ENCODE measurements around the gene WDR93. TPM values are rescaled to one million over a fixed set of nuclear protein-coding genes. Genes with fewer than 3 reads are reported as not detected.
A peak's percentile ranks its signal among the peaks of the same experiment; 100 is the strongest.

The WDR93 gene
- polyA plus RNA-seq, 2 donors, result 0.02 TPM; not detected in 1

- Histone ChIP-seq H3K4me1 (ENCODE audit: control insufficient read depth in 2 of 2, insufficient read depth in 2 of 2, low read length in 1 of 2) (peaks cover 0 to 6% of the 10 kb centered on the region in 2 donors), H3K27me3 (ENCODE audit: control insufficient read depth in 1 of 2, insufficient read depth in 2 of 2, low read length in 2 of 2) (no peaks in the 10 kb centered on the region), H3K36me3 (ENCODE audit: control insufficient read depth in 2 of 2, insufficient read depth in 2 of 2, low read length in 1 of 2) (no peaks in the 10 kb centered on the region), H3K4me3 (ENCODE audit: low read depth in 1 of 2, low read length in 2 of 2) (no peak overlapping the region), H3K9me3 (ENCODE audit: control insufficient read depth in 2 of 2, insufficient read depth in 1 of 2, low read depth in 1 of 2, low read length in 1 of 2) (no peaks in the 10 kb centered on the region), H3K27ac (ENCODE audit: low read depth in 2 of 2, low read length in 1 of 2) (no peak overlapping the region)
- 93 to 94% methylated on average over 15 of the region's 15 CpGs for WGBS, 2 donors
These were observed 40.9 kb upstream of the WDR93 start for GRCh38 chr15:89649716-89650115.

- Histone ChIP-seq H3K4me1 (ENCODE audit: control insufficient read depth in 2 of 2, insufficient read depth in 2 of 2, low read length in 1 of 2) (peaks cover 3 to 10% of the 10 kb centered on the region in 2 donors), H3K9me3 (ENCODE audit: control insufficient read depth in 2 of 2, insufficient read depth in 1 of 2, low read depth in 1 of 2, low read length in 1 of 2) (no peaks in the 10 kb centered on the region), H3K36me3 (ENCODE audit: control insufficient read depth in 2 of 2, insufficient read depth in 2 of 2, low read length in 1 of 2) (no peaks in the 10 kb centered on the region), H3K27me3 (ENCODE audit: control insufficient read depth in 1 of 2, insufficient read depth in 2 of 2, low read length in 2 of 2) (peaks cover 0 to 2% of the 10 kb centered on the region in 2 donors), H3K27ac (ENCODE audit: low read depth in 2 of 2, low read length in 1 of 2) (no peak overlapping the region), H3K4me3 (ENCODE audit: low read depth in 1 of 2, low read length in 2 of 2) (no peak overlapping the region)
- WGBS, 2 donors, result 78 to 83% methylated on average over 7 of the region's 7 CpGs
These were observed 38.5 kb upstream of the WDR93 start for GRCh38 chr15:89652131-89652530.

DNA sequence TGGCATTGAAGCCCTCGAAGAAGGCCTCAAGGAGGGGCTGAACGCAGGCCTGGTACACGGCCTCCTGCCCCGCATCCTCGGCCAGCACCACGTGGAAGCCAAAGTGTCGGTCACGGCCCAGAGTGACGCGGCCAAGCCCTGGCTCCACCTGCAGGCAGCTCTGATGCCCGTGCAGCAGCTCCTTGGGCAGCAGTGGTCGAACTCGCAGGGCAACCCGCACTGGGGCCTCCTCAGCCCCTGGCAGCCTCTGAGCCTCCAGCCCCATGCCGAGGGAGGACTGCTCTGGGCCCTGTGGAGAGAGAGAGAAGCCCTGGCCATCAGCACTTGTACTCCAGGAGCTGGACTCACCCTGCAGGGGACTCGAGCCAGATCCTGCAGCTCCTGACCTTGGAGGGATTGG lies 37.9 kb upstream of the WDR93 start:
- Histone ChIP-seq H3K4me1 (ENCODE audit: control insufficient read depth in 2 of 2, insufficient read depth in 2 of 2, low read length in 1 of 2) (peaks cover 3 to 8% of the 10 kb centered on the region in 2 donors), H3K36me3 (ENCODE audit: control insufficient read depth in 2 of 2, insufficient read depth in 2 of 2, low read length in 1 of 2) (no peaks in the 10 kb centered on the region), H3K9me3 (ENCODE audit: control insufficient read depth in 2 of 2, insufficient read depth in 1 of 2, low read depth in 1 of 2, low read length in 1 of 2) (no peaks in the 10 kb centered on the region), H3K4me3 (ENCODE audit: low read depth in 1 of 2, low read length in 2 of 2) (no peak overlapping the region), H3K27ac (ENCODE audit: low read depth in 2 of 2, low read length in 1 of 2) (no peak overlapping the region), H3K27me3 (ENCODE audit: control insufficient read depth in 1 of 2, insufficient read depth in 2 of 2, low read length in 2 of 2) (peaks cover 0 to 2% of the 10 kb centered on the region in 2 donors)
- 80 to 85% methylated on average over 16 of the region's 16 CpGs for WGBS, 2 donors

- Histone ChIP-seq H3K36me3 (ENCODE audit: control insufficient read depth in 2 of 2, insufficient read depth in 2 of 2, low read length in 1 of 2) (no peaks in the 10 kb centered on the region), H3K27ac (ENCODE audit: low read depth in 2 of 2, low read length in 1 of 2) (no peak overlapping the region), H3K9me3 (ENCODE audit: control insufficient read depth in 2 of 2, insufficient read depth in 1 of 2, low read depth in 1 of 2, low read length in 1 of 2) (no peaks in the 10 kb centered on the region), H3K27me3 (ENCODE audit: control insufficient read depth in 1 of 2, insufficient read depth in 2 of 2, low read length in 2 of 2) (peaks cover 0 to 2% of the 10 kb centered on the region in 2 donors), H3K4me1 (ENCODE audit: control insufficient read depth in 2 of 2, insufficient read depth in 2 of 2, low read length in 1 of 2) (peaks cover 3 to 8% of the 10 kb centered on the region in 2 donors), H3K4me3 (ENCODE audit: low read depth in 1 of 2, low read length in 2 of 2) (no peak overlapping the region)
- 94 to 98% methylated on average over 2 of the region's 2 CpGs for WGBS, 2 donors
These were observed 37.0 kb upstream of the WDR93 start for GRCh38 chr15:89653578-89653977.

GRCh38 chr15:89654301-89654761 lies 36.3 kb upstream of the WDR93 start:
- Histone ChIP-seq H3K36me3 (ENCODE audit: control insufficient read depth in 2 of 2, insufficient read depth in 2 of 2, low read length in 1 of 2) (no peaks in the 10 kb centered on the region), H3K4me1 (ENCODE audit: control insufficient read depth in 2 of 2, insufficient read depth in 2 of 2, low read length in 1 of 2) (peaks cover 3 to 8% of the 10 kb centered on the region in 2 donors), H3K27ac (ENCODE audit: low read depth in 2 of 2, low read length in 1 of 2) (no peak overlapping the region), H3K9me3 (ENCODE audit: control insufficient read depth in 2 of 2, insufficient read depth in 1 of 2, low read depth in 1 of 2, low read length in 1 of 2) (no peaks in the 10 kb centered on the region), H3K27me3 (ENCODE audit: control insufficient read depth in 1 of 2, insufficient read depth in 2 of 2, low read length in 2 of 2) (peaks cover 0 to 2% of the 10 kb centered on the region in 2 donors), H3K4me3 (ENCODE audit: low read depth in 1 of 2, low read length in 2 of 2) (peak overlapping the region; percentile 56 to 60)
- 39 to 52% methylated on average over 14 of the region's 14 CpGs for WGBS, 2 donors

- H3K9me3 ChIP-seq (ENCODE audit: control insufficient read depth in 2 of 2, insufficient read depth in 1 of 2, low read depth in 1 of 2, low read length in 1 of 2), result no peaks in the 10 kb centered on the region
- H3K36me3 ChIP-seq (ENCODE audit: control insufficient read depth in 2 of 2, insufficient read depth in 2 of 2, low read length in 1 of 2), result no peaks in the 10 kb centered on the region
- WGBS, 2 donors, result 1 to 2% methylated on average over 82 to 87 of the region's 87 CpGs
- peaks cover 0 to 2% of the 10 kb centered on the region in 2 donors for H3K27me3 ChIP-seq (ENCODE audit: control insufficient read depth in 1 of 2, insufficient read depth in 2 of 2, low read length in 2 of 2)
- peaks cover 3 to 8% of the 10 kb centered on the region in 2 donors for H3K4me1 ChIP-seq (ENCODE audit: control insufficient read depth in 2 of 2, insufficient read depth in 2 of 2, low read length in 1 of 2)
- peak within 1 kb of the TSS; percentile 56 to 60 for H3K4me3 ChIP-seq (ENCODE audit: low read depth in 1 of 2, low read length in 2 of 2)
- H3K27ac ChIP-seq (ENCODE audit: low read depth in 2 of 2, low read length in 1 of 2), result peak within 1 kb of the TSS in 1 of 2 donors; percentile 45
These were observed 35.5 kb upstream of the WDR93 start, which contains the start of gene KIF7 for GRCh38 chr15:89654847-89655805. Gene KIF7 (minus strand): TSS chr15:89655467. CDS start chr15:89652930, 2,537 bp downstream.

DNA sequence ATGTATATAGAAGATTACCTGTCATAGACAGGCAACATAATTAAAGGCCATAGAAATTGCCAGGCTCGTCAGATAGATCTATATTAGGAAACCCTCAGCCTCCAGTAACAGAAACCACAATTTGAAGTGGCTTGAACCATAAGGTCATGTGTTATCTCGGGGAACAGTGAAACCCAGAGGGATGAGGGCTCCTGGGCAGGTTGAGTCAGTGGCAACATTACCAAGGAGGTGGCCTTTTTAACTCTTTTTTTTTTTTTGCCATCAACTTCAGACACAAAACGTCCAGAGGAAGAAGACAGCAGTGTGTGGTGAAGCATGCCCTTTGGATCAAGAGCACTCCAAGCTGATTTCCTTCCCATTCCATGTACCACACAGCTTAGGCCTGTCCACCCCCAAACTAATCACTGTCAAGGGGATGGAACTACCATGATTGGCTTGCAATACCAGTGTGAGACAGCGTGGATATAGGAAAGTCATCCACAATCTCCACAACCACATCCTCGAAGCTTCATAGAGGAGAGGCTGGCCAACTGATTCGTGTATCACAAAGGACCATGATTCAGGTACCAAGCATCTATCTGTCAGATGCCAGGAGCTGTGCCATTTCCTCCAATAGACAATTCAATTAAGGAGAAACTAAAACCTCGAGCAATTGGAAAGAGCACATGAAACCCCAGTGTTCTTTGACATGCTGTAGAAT lies 34.3 kb upstream of the WDR93 start:
- peaks cover 0 to 2% of the 10 kb centered on the region in 2 donors for H3K27me3 ChIP-seq (ENCODE audit: control insufficient read depth in 1 of 2, insufficient read depth in 2 of 2, low read length in 2 of 2)
- H3K4me3 ChIP-seq (ENCODE audit: low read depth in 1 of 2, low read length in 2 of 2), result no peak overlapping the region
- H3K9me3 ChIP-seq (ENCODE audit: control insufficient read depth in 2 of 2, insufficient read depth in 1 of 2, low read depth in 1 of 2, low read length in 1 of 2), result no peaks in the 10 kb centered on the region
- 72 to 76% methylated on average over 7 of the region's 7 CpGs for WGBS, 2 donors
- no peak overlapping the region for H3K27ac ChIP-seq (ENCODE audit: low read depth in 2 of 2, low read length in 1 of 2)
- peaks cover 3 to 8% of the 10 kb centered on the region in 2 donors for H3K4me1 ChIP-seq (ENCODE audit: control insufficient read depth in 2 of 2, insufficient read depth in 2 of 2, low read length in 1 of 2)
- no peaks in the 10 kb centered on the region for H3K36me3 ChIP-seq (ENCODE audit: control insufficient read depth in 2 of 2, insufficient read depth in 2 of 2, low read length in 1 of 2)

- H3K27ac ChIP-seq (ENCODE audit: low read depth in 2 of 2, low read length in 1 of 2), result no peak overlapping the region
- 88% methylated on average over 5 of the region's 5 CpGs for WGBS, 2 donors
These were observed 32.9 kb upstream of the WDR93 start for GRCh38 chr15:89657686-89658200.

GRCh38 chr15:89659295-89659694 lies 31.3 kb upstream of the WDR93 start:
- H3K4me1 ChIP-seq (ENCODE audit: control insufficient read depth in 2 of 2, insufficient read depth in 2 of 2, low read length in 1 of 2), result peaks cover 3 to 12% of the 10 kb centered on the region in 2 donors
- no peak overlapping the region for H3K4me3 ChIP-seq (ENCODE audit: low read depth in 1 of 2, low read length in 2 of 2)
- WGBS, 2 donors, result 85 to 93% methylated on average over 2 of the region's 2 CpGs
- H3K36me3 ChIP-seq (ENCODE audit: control insufficient read depth in 2 of 2, insufficient read depth in 2 of 2, low read length in 1 of 2), result no peaks in the 10 kb centered on the region
- no peak overlapping the region for H3K27ac ChIP-seq (ENCODE audit: low read depth in 2 of 2, low read length in 1 of 2)
- peaks cover 0 to 2% of the 10 kb centered on the region in 2 donors for H3K27me3 ChIP-seq (ENCODE audit: control insufficient read depth in 1 of 2, insufficient read depth in 2 of 2, low read length in 2 of 2)
- H3K9me3 ChIP-seq (ENCODE audit: control insufficient read depth in 2 of 2, insufficient read depth in 1 of 2, low read depth in 1 of 2, low read length in 1 of 2), result no peaks in the 10 kb centered on the region

More at GRCh38 chr15:89657686-89658200, 32.9 kb upstream of the WDR93 start:
- Histone ChIP-seq H3K36me3 (ENCODE audit: control insufficient read depth in 2 of 2, insufficient read depth in 2 of 2, low read length in 1 of 2) (no peaks in the 10 kb centered on the region), H3K27me3 (ENCODE audit: control insufficient read depth in 1 of 2, insufficient read depth in 2 of 2, low read length in 2 of 2) (peaks cover 0 to 2% of the 10 kb centered on the region in 2 donors), H3K4me1 (ENCODE audit: control insufficient read depth in 2 of 2, insufficient read depth in 2 of 2, low read length in 1 of 2) (peaks cover 3 to 8% of the 10 kb centered on the region in 2 donors), H3K4me3 (ENCODE audit: low read depth in 1 of 2, low read length in 2 of 2) (no peak overlapping the region), H3K9me3 (ENCODE audit: control insufficient read depth in 2 of 2, insufficient read depth in 1 of 2, low read depth in 1 of 2, low read length in 1 of 2) (no peaks in the 10 kb centered on the region)
